GM18520 (cell line): ENCODE results near the gene COL4A2.
"Not testable (repeated sequence)": the region's sequence is repeated elsewhere in the genome, so short reads cannot be mapped to it uniquely, and the experiment has no call there.

ENCODE experiments used
- ATAC-seq: cut with Tn5 transposase; IDR thresholded peaks from one replicate; pipeline ENCODE4 v1.9.1; 2021; ENCODE audit not compliant: unreplicated experiment

The COL4A2 gene

DNA sequence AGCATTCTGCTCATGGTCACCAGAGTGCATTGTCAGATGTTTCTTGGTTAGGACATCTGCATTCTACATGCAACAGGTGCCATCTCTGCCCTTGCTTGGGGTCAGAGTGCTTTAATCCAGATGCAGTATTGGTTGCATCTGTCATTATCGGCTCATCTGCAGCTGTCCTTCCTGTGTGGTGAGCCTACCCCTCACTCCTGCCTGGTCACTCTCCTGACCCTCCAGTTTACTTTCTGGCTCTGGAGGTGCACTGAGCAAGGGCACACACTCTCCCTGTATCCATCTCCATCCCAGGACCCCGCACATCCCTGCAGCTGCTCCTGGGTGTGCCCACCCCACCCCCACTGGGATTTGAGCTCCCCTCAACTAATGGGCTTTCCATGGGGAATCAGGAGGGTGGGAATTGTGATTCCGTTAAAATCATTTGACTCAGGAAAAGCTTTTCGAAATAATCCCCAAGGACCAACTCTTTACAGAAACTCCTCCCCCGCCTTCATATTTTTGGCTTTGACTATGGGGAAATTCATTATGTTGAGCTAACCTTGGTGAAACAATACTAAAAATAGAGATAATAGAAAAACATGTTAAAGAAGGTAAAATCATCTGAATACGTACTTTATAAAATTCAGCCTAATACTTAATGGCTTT is 70.2 kb downstream of the COL4A2 start:
- no peak for ATAC-seq

DNA sequence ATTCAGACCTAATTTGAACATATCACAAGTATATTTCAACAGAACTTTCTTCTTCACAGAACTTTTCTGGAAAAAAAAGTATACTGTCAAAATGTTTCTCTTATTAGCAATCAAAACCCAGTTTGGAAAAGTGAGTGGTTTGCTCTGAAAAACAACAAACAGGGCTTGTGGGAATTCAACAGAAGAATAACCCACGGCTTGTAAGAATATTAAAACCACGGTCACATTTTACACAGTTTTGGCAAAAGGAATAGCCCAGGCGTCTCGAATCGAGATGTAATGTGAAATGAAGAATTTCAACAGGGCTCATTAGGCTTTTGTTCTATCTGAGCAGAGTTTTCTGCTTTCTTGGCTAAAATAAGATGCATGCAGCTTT is 70.7 kb downstream of the COL4A2 start:
- no peak for ATAC-seq

DNA sequence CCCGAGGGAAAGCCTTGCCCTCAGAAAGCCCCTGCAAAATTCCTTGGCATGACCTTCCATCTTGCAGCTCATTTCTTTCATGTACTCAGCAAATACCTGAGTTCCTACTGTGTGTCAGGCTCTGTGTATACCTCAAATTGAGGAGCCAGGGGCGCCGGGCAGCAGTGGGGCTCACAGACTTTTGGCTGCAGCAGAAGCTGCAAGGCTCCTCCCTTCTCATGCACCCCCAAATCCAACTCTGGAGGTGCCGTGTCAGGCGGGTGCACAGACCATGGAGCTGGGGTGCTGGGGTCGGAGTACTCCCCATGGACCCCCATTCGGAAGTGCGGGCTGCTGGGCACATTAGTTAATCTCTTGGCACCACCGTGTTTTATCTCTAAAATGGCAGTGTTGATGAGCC is 72.3 kb downstream of the COL4A2 start:
- ATAC-seq: no peak

DNA sequence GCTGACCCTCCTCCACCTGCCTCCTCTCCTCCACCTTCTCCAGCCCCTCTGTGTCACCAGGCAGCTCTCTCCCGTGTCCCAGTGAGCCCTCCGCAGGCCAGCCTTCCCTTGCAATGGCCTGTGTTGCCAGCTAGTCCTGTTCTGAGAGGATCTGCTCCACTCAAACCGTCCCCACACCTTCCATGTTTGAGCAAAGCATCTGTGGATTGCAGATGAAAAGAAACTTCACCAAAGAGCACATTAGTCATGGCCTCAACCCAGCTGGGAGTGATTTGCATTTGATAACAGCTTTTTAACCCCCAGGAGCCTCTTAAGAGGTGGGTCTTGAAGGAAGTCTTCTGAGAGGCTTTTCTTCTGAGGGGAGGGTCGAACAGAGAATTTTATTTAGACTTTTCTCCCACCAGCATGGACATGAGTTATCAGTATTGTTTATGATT is 72.8 kb downstream of the COL4A2 start:
- ATAC-seq: no peak

DNA sequence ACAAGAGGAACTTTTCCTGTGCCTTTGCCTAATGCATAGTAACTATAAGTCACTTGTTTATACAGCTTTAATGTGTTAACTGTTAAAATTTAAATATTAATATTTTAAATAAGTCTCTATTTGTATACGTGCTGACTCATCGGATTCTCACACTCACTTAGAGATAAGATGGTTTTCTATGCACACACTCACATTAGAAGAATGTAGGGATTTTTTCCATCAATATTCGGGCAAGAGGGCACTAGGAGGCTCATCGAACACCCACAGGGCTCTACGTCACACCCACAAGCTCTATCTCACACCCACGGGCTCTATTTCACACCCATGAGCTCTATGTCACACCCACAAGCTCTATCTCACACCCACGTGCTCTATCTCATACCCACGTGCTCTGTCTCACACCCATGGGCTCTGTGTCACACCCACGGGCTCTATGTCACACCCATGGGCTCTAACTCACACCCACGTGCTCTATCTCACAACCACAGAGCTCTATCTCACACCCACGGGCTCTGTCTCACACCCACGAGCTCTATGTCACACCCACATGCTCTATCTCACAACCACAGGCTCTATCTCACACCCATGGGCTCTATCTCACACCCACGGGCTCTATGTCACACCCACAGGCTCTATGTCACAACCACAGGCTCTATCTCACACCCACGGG is 73.4 kb downstream of the COL4A2 start:
- ATAC-seq: no peak

DNA sequence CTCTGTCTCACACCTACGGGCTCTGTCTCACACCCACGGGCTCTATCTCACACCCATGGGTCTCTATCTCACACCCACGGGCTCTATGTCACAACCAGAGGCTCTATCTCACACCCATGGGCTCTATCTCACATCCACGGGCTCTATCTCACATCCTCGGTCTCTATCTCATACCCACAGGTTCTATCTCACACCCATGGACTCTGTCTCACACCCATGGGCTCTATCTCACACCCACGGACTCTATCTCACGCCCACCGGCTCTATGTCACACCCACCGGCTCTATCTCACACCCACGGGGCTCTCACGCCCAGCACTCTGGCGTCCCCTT is 73.9 kb downstream of the COL4A2 start:
- no peak for ATAC-seq

DNA sequence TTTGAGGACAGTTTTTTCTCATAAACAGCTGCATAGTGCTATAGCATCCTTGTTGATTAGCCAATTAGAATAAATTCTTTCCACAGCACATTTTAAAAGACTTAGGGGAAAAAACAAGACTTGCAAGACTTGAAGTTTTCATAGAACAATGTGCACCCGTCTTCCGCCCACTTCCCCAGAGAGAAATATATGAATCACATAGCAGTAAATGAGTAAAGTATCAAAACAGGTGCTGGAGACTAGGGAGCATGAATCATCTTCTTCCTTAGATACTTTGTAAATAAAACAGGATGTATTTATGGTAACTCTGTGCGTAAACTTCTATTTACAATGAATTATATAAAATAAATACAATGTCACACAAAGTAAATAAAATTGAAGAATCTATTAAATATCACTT is 75.1 kb downstream of the COL4A2 start:
- ATAC-seq: no peak

DNA sequence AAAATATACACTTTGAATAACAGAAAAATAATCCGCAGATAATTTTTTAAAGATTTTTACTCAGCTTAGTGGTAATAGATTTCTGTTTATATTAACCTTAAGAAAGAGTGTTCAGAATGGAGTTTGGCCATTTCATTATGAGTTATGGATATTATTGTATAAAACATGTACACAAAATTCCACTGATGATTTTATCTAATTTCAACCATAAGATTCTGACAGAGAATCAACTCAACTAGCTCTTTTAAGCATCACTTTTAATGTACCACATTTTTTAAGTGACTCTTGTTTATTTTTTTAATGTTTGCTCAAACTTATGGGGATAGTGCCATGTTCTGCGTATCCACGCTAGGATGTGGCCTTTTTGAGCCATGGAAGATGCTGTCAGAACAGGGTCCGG is 75.7 kb downstream of the COL4A2 start:
- ATAC-seq: no peak

DNA sequence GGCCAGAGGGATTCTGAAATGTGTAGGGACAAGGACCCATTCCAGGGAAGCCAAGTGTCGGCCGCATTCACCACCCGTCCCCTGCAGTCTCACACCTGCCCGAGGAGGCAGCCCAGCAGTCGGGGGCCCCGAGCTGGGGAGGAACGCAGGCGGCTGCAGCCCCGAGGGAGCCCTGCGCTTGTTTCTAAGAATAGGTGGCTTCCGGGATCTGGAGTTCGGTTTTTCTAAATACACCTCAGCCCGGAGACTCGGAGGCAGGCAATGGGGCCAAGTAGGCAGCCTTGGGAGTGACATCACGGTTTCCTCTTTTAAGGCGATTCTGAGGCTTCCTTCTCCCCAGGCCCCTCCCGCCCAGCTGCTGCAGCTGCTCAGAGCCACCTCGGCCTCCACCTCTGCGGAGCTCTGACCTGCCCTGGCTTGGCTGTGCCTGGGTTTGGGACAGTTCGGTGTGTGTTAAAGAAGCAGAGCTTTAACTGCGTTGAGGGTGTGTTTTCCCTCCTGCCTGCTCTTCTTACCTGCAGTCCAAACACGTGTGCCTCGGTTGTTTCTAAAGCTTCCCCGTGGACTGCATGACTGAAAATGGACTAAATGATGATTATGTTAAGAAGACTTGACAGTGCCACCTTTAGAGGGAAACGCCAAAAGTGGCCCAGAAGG is 80.5 kb downstream of the COL4A2 start:
- no peak for ATAC-seq

DNA sequence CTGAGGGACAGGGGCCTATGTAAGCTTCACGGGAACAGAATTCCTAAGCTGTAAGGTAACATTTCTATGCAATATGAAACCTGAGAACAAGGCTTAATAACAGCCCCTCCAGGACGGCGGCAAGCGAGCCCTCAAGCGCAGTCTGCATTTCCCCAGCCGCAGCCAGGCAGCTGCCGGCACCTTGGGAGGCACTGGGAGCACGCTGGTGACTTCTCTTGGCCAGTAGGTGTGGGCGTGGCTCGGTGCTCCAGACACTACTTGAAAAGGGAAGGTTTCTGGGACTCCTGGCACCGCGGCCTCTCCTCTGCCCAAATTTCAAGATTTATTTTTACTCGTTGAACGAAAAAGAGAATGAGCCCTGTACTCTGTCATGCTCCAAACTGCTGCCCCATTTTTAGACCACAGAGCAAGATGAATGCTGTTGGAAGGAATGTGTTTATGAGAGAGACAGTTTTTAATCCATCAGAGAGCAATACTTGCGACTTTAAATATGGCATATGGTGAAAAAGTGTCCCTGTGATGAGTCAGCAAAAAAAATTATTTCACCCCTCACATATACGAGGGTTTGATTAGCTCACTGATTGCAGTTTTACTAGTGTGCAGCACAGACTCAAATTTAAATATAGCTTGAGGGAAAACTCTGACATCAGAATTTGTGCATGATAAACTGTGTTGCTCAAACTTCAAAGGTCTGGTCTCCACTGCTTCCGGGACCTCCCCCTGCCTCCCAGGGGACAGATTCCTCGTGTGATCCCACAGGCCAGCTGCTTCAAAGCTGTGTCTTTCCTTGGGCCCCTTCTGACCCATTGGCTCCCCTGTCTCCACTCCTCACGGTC is 81.2 kb downstream of the COL4A2 start:
- ATAC-seq: no peak

DNA sequence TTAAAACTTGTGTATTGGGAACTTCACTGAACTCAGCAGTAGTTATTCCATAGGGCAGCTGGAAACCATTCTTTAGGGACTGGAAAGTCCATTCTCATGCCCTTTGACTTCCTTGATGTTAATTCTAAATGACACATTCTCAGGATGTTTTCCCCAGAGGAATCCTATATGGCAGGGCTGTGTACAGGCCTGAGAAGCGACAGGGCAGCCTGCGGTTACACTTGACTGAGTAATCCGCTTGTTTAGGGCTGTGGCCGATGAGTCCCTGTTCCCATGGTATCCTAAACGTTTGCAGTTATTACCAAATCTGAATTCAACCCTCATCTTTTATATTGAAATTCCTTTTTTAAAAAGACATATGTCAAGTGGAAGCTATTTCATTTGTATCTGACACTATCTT is 83.5 kb downstream of the COL4A2 start:
- ATAC-seq: no peak

DNA sequence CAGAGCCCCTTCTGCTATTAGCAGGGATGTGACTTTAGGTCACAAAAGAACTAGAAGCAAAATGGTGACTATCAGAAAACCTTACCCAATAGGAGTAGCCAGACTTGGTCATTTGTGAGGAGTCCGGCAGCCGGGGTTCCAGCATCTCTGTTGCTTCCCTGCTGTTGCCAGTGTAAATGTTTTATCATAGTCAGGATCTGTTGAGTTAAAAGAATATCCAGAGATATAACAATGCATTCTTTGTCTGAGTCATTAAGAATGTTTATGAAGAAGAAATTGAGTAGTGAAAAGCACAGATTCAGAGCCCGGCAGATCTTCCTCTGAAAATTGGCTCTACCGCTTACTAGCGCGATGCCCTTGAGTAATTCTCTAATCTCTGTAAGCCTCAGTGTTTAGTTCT is 84.2 kb downstream of the COL4A2 start:
- no peak for ATAC-seq

DNA sequence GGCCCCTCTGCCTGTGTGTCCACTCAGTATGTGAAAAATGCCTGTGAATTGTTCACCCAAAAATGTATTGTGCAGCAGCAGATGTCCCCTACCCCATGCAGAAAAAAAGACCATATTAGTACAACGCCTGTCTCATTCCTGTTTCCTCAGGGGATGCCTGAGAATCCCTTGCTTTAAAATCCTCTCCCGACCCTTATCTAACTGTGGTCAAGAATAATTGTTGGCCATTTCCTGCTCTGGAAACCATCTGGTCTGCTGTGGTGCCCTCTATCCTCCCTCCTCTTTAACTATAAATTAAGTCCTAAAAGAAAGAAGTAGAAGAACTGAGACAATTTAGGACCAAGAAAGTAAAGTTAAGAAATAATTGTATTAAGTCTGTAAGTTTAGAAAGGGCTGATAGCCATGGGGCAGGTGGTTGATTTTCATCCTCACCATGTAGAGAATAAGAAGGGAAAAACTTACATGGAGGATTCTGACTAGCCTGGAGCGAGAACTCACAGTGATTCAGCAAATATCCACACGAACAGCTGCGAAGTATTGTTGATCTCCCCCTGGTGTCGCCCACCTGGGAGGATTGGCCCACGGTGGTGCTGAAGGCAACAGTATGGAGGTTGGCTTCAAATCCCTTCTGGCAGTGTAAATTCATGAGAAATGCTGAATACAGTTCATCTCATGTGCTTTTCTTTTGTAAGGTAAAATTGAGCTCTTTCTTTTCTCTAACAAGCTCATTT is 85.6 kb downstream of the COL4A2 start:
- ATAC-seq: no peak

DNA sequence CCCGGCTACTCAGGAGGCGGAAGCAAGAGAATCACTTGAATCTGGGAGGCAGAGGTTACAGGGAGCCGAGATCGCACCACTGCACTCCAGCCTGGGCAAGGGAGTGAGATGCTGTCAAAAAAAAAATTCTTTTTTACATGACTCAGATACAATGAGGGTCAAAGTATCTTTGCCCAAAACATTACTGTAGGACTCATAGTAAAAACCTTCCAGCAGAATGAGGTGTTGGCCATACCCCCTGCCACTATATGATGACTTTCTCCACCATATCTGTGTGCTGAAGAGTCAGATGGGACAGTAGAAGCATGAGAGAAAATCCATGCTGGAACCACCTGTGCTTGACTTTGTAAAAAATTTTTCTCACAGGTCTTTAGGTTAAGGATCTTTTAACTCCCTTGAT is 86.7 kb downstream of the COL4A2 start:
- ATAC-seq: no peak

DNA sequence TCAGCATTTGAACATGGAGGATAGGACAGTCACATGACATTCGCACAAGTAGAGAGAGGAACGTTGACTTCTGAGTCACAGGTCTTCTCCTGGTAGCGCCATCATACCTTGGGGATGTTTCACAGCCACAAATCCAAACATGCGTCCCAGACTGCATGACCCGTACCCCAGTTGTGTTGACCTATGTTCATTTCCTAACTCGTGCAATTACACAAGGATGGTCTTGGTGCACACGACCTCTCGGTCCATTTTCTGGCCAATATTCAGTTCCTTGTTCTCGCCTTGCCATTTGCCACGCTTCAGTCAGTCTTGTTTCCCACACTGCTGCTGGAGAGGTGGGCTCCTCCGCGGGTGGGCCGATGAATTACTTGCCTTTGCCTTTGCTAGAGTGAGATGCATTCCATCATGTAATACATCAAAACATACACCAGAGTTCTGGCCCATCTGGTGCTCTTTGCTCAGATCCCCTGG is 87.3 kb downstream of the COL4A2 start:
- no peak for ATAC-seq

DNA sequence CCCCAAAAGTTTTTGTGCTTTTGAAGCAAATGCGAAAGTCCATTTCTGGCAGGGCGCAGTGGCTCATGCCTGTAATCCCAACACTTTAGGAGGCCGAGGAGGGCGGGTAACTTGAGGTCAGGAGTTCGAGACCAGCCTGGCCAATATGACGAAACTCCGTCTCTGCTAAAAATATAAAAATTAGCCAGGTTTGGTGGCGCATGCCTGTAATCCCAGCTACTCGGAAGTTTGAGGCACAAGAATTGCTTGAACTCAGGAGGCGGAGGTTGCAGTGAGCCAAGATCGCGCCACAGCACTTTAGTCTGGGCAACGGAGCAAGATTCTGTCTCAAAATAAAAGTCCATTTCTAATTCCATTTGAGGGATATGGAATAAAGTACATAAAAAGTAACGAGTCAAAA is 88.5 kb downstream of the COL4A2 start:
- ATAC-seq: not testable (repeated sequence)

DNA sequence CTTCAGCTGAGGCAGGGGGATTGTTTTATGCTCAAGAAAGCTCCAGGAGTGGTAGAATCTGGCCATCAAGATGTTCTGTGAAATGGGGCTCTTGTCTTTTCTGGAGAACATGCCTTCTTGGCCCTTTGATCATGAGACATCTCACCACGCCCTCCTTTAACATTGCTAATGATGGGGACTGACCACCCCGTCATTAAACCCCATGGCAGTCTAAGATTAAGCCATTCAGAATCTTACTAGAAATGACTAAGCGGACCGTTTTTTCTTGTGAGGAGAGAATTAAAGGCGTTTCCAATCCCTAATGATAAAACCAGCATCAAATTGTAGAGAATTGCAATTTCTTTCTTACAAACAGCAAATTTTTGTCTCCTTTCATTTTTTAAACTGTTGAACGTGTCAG is 89.4 kb downstream of the COL4A2 start:
- ATAC-seq: no peak

DNA sequence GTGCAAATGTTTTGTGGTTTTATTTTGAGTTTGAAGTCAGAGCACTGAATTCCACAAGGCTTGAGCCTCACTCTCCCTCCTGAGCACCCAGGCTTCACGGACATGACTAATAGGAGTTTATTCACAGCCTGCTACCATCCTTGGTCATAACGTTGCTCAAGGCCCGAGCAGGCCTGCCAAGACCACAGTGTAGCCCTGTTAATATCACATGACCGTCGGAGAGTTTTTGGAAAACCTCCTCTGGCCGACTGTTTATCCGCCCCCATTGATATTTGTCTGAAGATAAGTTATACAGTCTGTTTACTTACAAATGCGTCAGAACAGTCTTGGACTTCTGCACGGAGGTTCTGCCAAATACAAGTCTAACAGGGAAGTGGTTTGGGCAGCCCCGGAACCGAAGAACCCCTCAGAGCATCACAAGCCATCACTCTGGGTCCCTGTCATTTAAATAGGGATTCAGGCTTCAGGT is 89.9 kb downstream of the COL4A2 start:
- no peak for ATAC-seq

DNA sequence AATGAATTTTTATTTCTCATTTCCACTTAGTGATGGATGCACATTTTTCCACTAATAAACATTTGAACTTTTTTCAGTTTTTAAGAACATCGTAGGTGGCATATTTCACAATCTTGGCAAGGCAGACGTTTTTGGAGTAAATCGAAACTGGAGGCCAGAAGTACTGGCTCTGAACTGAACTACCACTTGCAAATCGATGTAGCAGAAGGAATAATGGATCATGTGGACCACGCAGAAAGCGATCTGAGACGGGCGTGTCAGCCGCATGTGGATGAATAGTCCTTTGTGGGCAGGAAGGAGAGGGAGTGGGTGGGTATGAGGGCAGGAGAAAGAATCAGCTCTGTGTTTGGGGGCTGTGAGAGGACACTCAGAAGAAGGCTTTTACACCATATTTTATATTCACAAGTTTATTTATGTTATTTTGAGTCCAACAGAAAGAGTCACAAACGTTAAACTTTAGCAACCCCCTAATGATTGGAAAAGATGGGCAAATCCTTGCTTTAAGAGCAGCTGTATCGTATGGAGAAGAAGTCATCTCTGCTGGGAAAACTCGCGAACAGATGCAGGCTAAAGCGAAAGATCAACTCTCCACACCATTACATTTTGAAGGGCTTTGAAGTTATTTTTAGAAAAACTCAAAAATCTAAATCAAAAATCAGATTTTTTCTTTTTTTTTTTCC is 90.5 kb downstream of the COL4A2 start:
- no peak for ATAC-seq
